ENCODE data around the gene WNT5A. TPM values are rescaled to one million over a fixed set of nuclear protein-coding genes. Genes with fewer than 3 reads are reported as not detected.

WNT5A gene
- total RNA-seq, 2 donors from 2014 or later, result 5.9 to 15.0 TPM

DNA sequence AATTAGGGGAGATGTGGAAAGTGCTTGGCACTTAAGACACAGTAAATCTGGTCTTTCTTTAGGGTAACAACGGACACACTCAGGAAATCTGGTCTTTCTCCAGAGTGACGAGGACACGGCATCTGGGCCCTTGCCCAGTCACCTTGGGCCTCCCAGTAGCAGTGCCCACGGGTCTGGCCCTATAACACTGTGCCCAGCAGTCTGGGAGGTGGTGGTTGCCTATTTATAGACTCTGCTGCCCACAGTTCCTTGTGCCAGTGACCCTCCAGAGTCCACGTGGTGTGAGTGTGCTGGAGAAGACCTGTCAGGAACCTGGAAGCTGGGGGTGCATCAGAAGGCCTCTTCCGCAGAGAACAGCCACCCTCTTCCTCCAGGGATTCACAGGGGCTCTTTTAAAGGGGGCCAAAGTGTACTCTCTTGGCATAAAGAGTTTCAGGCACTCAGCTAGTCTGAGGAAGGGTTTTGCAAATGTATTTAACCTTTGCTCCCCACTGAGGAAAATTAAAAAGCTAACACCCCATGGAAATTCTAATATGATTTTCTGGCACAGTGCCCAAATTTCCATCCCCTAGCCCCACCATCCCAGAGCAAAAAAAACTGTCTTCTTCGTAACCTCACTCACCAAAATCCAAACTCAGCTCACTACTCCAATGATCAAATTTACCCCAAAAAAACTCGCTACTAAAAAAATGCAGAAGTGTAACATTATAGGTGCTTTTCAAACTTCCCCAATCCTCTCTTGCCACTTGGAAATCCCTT, 15.4 kb downstream of the WNT5A start:
- intact Hi-C loops (cut with DNase I), result loop anchor here (10.0 kb wide), 1 partner anchor 433 kb away; no protein-coding TSS in a partner anchor
- WGBS, 2 donors, result 70 to 79% methylated on average over 8 of the region's 8 CpGs

DNA sequence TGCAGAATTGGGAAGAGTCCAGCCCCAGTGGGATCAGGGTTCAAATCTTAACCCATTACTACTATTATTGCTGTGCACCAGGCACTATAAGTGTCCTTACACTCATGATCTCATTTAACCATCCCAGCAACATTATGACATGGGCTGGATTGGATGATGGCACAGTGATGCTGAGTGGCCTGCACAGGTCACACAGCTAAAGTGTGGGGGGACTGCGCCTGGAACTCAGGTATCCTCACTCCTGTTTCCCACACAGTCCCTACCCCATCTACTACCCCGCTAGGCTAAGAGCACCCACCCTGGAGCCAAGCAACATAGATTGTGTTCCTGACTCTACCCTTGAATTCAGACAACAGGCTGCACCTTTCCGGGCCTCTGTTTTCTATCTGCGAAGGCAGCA, 16.0 kb downstream of the WNT5A start:
- Histone ChIP-seq H3K27me3 (no peaks in the 10 kb centered on the region), H3K4me3 (no peak overlapping the region), H3K27ac (no peak overlapping the region), H3K4me1 (no peaks in the 10 kb centered on the region), H3K9me3 (no peaks in the 10 kb centered on the region), H3K36me3 (replicated peaks in 1 of 2; ENCODE audit: insufficient read depth in 1 of 2, low read depth in 2 of 2) (no peaks in the 10 kb centered on the region)
- DNase-seq, result no peak
- ATAC-seq, result no peak
- WGBS, 2 donors, result 87 to 94% methylated on average over 3 of the region's 4 CpGs
- TF ChIP-seq POLR2A (IDR thresholded peaks at IDR 0.05), result no peak
- TF ChIP-seq, protein P1, sequence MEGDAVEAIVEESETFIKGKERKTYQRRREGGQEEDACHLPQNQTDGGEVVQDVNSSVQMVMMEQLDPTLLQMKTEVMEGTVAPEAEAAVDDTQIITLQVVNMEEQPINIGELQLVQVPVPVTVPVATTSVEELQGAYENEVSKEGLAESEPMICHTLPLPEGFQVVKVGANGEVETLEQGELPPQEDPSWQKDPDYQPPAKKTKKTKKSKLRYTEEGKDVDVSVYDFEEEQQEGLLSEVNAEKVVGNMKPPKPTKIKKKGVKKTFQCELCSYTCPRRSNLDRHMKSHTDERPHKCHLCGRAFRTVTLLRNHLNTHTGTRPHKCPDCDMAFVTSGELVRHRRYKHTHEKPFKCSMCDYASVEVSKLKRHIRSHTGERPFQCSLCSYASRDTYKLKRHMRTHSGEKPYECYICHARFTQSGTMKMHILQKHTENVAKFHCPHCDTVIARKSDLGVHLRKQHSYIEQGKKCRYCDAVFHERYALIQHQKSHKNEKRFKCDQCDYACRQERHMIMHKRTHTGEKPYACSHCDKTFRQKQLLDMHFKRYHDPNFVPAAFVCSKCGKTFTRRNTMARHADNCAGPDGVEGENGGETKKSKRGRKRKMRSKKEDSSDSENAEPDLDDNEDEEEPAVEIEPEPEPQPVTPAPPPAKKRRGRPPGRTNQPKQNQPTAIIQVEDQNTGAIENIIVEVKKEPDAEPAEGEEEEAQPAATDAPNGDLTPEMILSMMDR (IDR thresholded peaks at IDR 0.05), result no peak
- intact Hi-C loops (cut with DNase I), result loop anchor here (10.0 kb wide), 1 partner anchor 434 kb away; no protein-coding TSS in a partner anchor

More for the DNA sequence above, 15.4 kb downstream of the WNT5A start:
- Histone ChIP-seq H3K9me3 (no peaks in the 10 kb centered on the region), H3K4me1 (no peaks in the 10 kb centered on the region), H3K36me3 (replicated peaks in 1 of 2; ENCODE audit: insufficient read depth in 1 of 2, low read depth in 2 of 2) (no peaks in the 10 kb centered on the region), H3K27ac (no peak overlapping the region), H3K4me3 (no peak overlapping the region), H3K27me3 (no peaks in the 10 kb centered on the region)
- TF ChIP-seq POLR2A (IDR thresholded peaks at IDR 0.05), result no peak
- TF ChIP-seq, protein P1 (IDR thresholded peaks at IDR 0.05), result no peak
- ATAC-seq (no peak), DNase-seq (no peak)

DNA sequence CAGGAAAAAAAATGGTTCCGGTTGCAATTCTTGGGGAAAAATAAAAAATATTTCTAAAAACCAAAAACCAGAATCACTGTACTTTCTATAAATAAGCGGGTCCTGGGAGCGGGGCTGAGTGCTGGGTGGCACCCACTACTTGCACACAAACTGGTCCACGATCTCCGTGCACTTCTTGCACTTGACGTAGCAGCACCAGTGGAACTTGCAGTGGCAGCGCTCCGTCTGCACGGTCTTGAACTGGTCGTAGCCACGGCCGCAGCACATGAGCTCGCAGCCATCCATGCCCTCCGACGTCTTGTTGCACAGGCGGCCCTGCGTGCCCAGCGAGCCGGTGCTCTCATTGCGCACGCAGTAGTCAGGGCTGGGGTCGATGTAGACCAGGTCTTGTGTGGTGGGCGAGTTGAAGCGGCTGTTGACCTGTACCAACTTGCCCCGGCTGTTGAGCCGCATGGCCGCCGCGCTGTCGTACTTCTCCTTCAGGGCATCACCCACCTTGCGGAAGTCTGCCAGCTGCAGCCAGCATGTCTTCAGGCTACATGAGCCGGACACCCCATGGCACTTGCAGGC, 17.1 kb downstream of the WNT5A start:
- no peaks in the 10 kb centered on the region for H3K4me1 ChIP-seq
- H3K27ac ChIP-seq, result no peak overlapping the region
- H3K36me3 ChIP-seq (replicated peaks in 1 of 2; ENCODE audit: insufficient read depth in 1 of 2, low read depth in 2 of 2), result no peaks in the 10 kb centered on the region
- no peaks in the 10 kb centered on the region for H3K9me3 ChIP-seq
- ATAC-seq, result no peak
- no peaks in the 10 kb centered on the region for H3K27me3 ChIP-seq
- H3K4me3 ChIP-seq, result no peak overlapping the region
- 95 to 96% methylated on average over 28 to 32 of the region's 32 CpGs for WGBS, 2 donors
- DNase-seq, result no peak
- intact Hi-C loops (cut with DNase I), result loop anchor here (10.0 kb wide), 1 partner anchor 435 kb away; no protein-coding TSS in a partner anchor
- TF ChIP-seq POLR2A (IDR thresholded peaks at IDR 0.05), result no peak
- TF ChIP-seq, protein P1 (IDR thresholded peaks at IDR 0.05), result no peak

DNA sequence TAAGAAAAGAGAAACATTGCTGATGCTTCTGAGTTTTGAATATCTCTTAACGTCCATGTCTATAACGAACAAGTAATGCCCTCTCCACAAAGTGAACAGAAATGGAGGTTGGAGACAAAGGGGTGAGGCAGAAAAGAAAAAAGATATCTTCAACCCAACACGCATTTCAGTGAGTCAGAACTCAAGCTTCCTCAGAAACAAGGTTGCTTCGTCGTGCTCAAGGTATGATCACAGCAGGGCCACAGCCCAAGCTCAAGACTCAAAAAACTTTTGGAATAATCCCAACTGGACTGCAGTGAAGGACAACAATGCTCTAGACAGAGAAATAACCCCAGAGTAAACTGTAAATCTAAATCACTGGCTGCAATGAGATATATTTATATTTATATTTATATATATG, 18.9 kb downstream of the WNT5A start:
- Histone ChIP-seq H3K36me3 (replicated peaks in 1 of 2; ENCODE audit: insufficient read depth in 1 of 2, low read depth in 2 of 2) (no peaks in the 10 kb centered on the region), H3K27ac (no peak overlapping the region), H3K4me1 (no peaks in the 10 kb centered on the region), H3K4me3 (no peak overlapping the region), H3K9me3 (no peaks in the 10 kb centered on the region), H3K27me3 (no peaks in the 10 kb centered on the region)
- TF ChIP-seq POLR2A (IDR thresholded peaks at IDR 0.05), result no peak
- TF ChIP-seq, protein P1 (IDR thresholded peaks at IDR 0.05), result no peak
- intact Hi-C loops (cut with DNase I), result no loop called here
- ATAC-seq (no peak), DNase-seq (no peak)
- 81 to 83% methylated on average over 5 of the region's 5 CpGs for WGBS, 2 donors

Measured in body of pancreas (tissue), 4 donors.